Measurements from ENCODE around the gene GDF9.
"Not testable (repeated sequence)": the region's sequence is repeated elsewhere in the genome, so short reads cannot be mapped to it uniquely, and the experiment has no call there.

The GDF9 gene

GRCh38 chr5:132859889-132860437, 6.3 kb downstream of the GDF9 start:
- no peak for TF ChIP-seq CTCF (IDR thresholded peaks at IDR 0.05; ENCODE audit: extremely low read depth, missing control alignments)
- no peak for DNase-seq (ENCODE audit: low spot score)

- TF ChIP-seq CTCF (IDR thresholded peaks at IDR 0.05; ENCODE audit: extremely low read depth, missing control alignments): no peak
- no peak for DNase-seq (ENCODE audit: low spot score)
These were observed 10.3 kb downstream of the GDF9 start for GRCh38 chr5:132856011-132856410.

- DNase-seq (ENCODE audit: low spot score): not testable (repeated sequence)
These were observed 11.3 kb downstream of the GDF9 start for GRCh38 chr5:132854992-132855391.

GRCh38 chr5:132854301-132854700, 12.0 kb downstream of the GDF9 start:
- TF ChIP-seq CTCF (IDR thresholded peaks at IDR 0.05; ENCODE audit: extremely low read depth, missing control alignments): no peak
- DNase-seq (ENCODE audit: low spot score): no peak

- no peak for DNase-seq (ENCODE audit: low spot score)
- no peak for TF ChIP-seq CTCF (IDR thresholded peaks at IDR 0.05; ENCODE audit: extremely low read depth, missing control alignments)
These were observed 12.5 kb downstream of the GDF9 start for GRCh38 chr5:132853790-132854189.

- DNase-seq (ENCODE audit: low spot score): no peak
- no peak for TF ChIP-seq CTCF (IDR thresholded peaks at IDR 0.05; ENCODE audit: extremely low read depth, missing control alignments)
These were observed 12.9 kb downstream of the GDF9 start for GRCh38 chr5:132853323-132853722.

GRCh38 chr5:132850066-132850465, 16.2 kb downstream of the GDF9 start:
- TF ChIP-seq CTCF (IDR thresholded peaks at IDR 0.05; ENCODE audit: extremely low read depth, missing control alignments): no peak
- DNase-seq (ENCODE audit: low spot score): no peak

GRCh38 chr5:132849347-132849746, 16.9 kb downstream of the GDF9 start:
- no peak for DNase-seq (ENCODE audit: low spot score)
- TF ChIP-seq CTCF (IDR thresholded peaks at IDR 0.05; ENCODE audit: extremely low read depth, missing control alignments): no peak

Data from GM20000 (cell line).